GM23338 (cell line): ENCODE results near the gene GGT5.
"Not testable (repeated sequence)": the region's sequence is repeated elsewhere in the genome, so short reads cannot be mapped to it uniquely, and the experiment has no call there.

Experiments
- EZH2 ChIP-seq: fragments of 200-600 bp; sonication (generic); IDR thresholded peaks from one replicate; pipeline ENCODE4 v1.8.0; 2017; ENCODE audit warnings: antibody characterized with exemption, mild to moderate bottlenecking, low read depth; ENCODE audit not compliant: unreplicated experiment
- EZH2phosphoT487 ChIP-seq: fragments of 200-600 bp; sonication (generic); IDR thresholded peaks from one replicate; pipeline ENCODE4 v1.8.1; 2018; ENCODE audit warnings: antibody characterized with exemption; ENCODE audit not compliant: unreplicated experiment
- NANOG ChIP-seq: IDR thresholded peaks from 2 replicates; pipeline ENCODE4 v1.6.1; 2016; ENCODE audit warnings: antibody characterized with exemption, borderline replicate concordance
- POLR2AphosphoS5 ChIP-seq: IDR thresholded peaks from 2 replicates; pipeline ENCODE4 v1.6.1; 2016; ENCODE audit warnings: antibody characterized with exemption, low read depth
- ZNF114 ChIP-seq: fragments of 250-450 bp; sonication (Bioruptor Pico); IDR thresholded peaks from 2 replicates; pipeline ENCODE4 v1.5.0; 2020; ENCODE audit warnings: mild to moderate bottlenecking, moderate library complexity
- TF ChIP-seq, protein P1 (sequence below), 2 experiments: fragments of 200-600 bp in 1 of 2; sonication (generic) in 1 of 2; conservative IDR thresholded peaks; 2 replicates each; pipeline versions ENCODE4 v1.5.1 to v1.6.1; 2016 to 2017; ENCODE audit warnings: antibody characterized with exemption in 2 of 2, low read depth in 2 of 2, mild to moderate bottlenecking in 2 of 2, moderate library complexity in 1 of 2

- TF ChIP-seq, protein P1, sequence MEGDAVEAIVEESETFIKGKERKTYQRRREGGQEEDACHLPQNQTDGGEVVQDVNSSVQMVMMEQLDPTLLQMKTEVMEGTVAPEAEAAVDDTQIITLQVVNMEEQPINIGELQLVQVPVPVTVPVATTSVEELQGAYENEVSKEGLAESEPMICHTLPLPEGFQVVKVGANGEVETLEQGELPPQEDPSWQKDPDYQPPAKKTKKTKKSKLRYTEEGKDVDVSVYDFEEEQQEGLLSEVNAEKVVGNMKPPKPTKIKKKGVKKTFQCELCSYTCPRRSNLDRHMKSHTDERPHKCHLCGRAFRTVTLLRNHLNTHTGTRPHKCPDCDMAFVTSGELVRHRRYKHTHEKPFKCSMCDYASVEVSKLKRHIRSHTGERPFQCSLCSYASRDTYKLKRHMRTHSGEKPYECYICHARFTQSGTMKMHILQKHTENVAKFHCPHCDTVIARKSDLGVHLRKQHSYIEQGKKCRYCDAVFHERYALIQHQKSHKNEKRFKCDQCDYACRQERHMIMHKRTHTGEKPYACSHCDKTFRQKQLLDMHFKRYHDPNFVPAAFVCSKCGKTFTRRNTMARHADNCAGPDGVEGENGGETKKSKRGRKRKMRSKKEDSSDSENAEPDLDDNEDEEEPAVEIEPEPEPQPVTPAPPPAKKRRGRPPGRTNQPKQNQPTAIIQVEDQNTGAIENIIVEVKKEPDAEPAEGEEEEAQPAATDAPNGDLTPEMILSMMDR (conservative IDR thresholded peaks at IDR 0.05; ENCODE audit: low read depth in 2 of 2): not testable (repeated sequence)
- not testable (repeated sequence) for TF ChIP-seq EZH2phosphoT487; NANOG; POLR2AphosphoS5; EZH2; ZNF114 (CRISPR knock-in tag)
Measured at GRCh38 chr22:24274696-24275405, 30.0 kb upstream of the GGT5 start.
